OCI-LY3 (cell line): ENCODE measurements around the gene RAB11FIP5.
A peak's percentile ranks its signal among the peaks of the same experiment; 100 is the strongest.
"Not testable (repeated sequence)": the region's sequence is repeated elsewhere in the genome, so short reads cannot be mapped to it uniquely, and the experiment has no call there.

Source experiments
- H2AFZ ChIP-seq: fragments of 200-600, 300-600 bp; shearing (Covaris generic); 2 replicates; pipeline ENCODE4 v1.6.0; 2014; ENCODE audit warnings: antibody characterized with exemption, low read depth, low read length
- H3K27ac ChIP-seq: fragments of 200-600, 300-600 bp; sonication (generic); 2 replicates; pipeline ENCODE4 v1.5.1; 2014; ENCODE audit warnings: mild to moderate bottlenecking, low read length, moderate library complexity, mixed read lengths
- H3K27me3 ChIP-seq: fragments of 200-600, 300-600 bp; sonication (generic); 2 replicates; pipeline ENCODE4 v1.6.1; 2014; ENCODE audit warnings: low read depth, low read length, mixed read lengths
- H3K36me3 ChIP-seq: fragments of 200-600, 300-600 bp; sonication (generic); replicated peaks from 2 replicates; pipeline ENCODE3; 2014; ENCODE audit warnings: low read depth, low read length, mixed read lengths
- H3K4me1 ChIP-seq: fragments of 300-600, 200-600 bp; sonication (generic); 2 replicates; pipeline ENCODE4 v1.6.1; 2014; ENCODE audit warnings: low read length, mixed read lengths
- H3K4me2 ChIP-seq: fragments of 200-600, 300-600 bp; sonication (generic); 2 replicates; pipeline ENCODE4 v1.6.1; 2014; ENCODE audit warnings: low read length, mixed read lengths
- H3K4me3 ChIP-seq: fragments of 300-600, 200-600 bp; sonication (generic); 2 replicates; pipeline ENCODE4 v1.5.1; 2014; ENCODE audit warnings: antibody characterized with exemption, mild to moderate bottlenecking, low read length, moderate library complexity
- H3K79me2 ChIP-seq: fragments of 300-600, 200-600 bp; shearing (Covaris generic); 2 replicates; pipeline ENCODE4 v1.6.1; 2014; ENCODE audit warnings: mild to moderate bottlenecking, low read length, mixed read lengths
- H3K9ac ChIP-seq: fragments of 300-600, 200-600 bp; shearing (Covaris generic); 2 replicates; pipeline ENCODE4 v1.6.0; 2014; ENCODE audit warnings: mild to moderate bottlenecking, low read length, moderate library complexity
- H3K9me3 ChIP-seq: fragments of 200-600, 300-600 bp; shearing (Covaris generic); 2 replicates; pipeline ENCODE4 v1.6.1; 2014; ENCODE audit warnings: low read length, mixed read lengths; ENCODE audit not compliant: insufficient read depth
- H4K20me1 ChIP-seq: fragments of 200-600, 300-600 bp; sonication (generic); 2 replicates; pipeline ENCODE4 v1.6.1; 2016; ENCODE audit warnings: low read length, mixed read lengths; ENCODE audit not compliant: insufficient read depth
- CTCF ChIP-seq: fragments of 200-600, 300-600 bp; sonication (generic); IDR thresholded peaks from 2 replicates; pipeline ENCODE4 v1.5.1; 2014; ENCODE audit warnings: antibody characterized with exemption, low read length, low read depth
- EZH2phosphoT487 ChIP-seq: fragments of 200-600 bp; shearing (Covaris generic); IDR thresholded peaks from 2 replicates; pipeline ENCODE4 v1.6.1; 2018; ENCODE audit warnings: antibody characterized with exemption, mixed run types, low read depth

Gene RAB11FIP5

DNA sequence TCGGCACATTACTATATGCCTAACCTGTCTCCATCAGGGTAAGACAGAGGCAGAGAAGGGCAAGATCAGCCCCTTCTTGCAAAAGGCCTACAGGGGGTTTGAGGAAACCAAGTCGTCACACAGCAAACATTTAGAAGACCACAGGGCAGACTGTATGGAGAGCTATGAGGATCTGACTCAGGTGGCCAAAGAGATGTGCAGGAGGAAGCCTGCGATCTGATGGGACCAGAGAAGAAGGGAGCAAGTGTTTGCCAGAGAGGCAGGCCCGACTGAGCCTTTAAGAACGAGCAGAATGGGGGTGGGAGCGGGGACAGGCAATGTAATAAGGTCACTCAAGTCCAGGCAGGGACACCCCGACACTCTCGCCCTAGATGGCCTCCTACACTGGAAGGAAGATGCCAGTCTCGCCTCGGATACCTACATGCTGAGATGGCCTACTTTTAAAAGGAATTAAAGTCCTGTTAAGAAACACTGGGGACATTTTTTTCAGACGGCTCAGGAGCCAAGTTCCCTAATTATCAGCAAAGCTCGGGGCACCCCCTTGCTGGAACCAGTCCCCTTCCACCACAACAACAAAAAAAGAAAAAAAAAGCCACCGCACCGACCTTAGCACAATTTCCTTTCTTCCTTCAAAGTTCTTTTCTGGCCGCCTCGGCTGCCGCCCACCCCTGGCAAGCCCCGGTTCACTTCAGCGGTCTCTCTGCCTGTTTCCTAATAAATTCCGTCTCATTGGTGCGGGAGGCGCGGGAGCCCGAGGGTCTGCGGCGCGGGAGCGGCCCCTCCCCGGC lies 42.7 kb downstream of the RAB11FIP5 start:
- Histone ChIP-seq H3K4me1 (peaks cover 9% of the 10 kb centered on the region), H2AFZ (peak overlapping the region; percentile 73; the same call in 1 of the 2 replicates), H3K79me2 (peaks cover 16% of the 10 kb centered on the region), H3K36me3 (peaks cover 3% of the 10 kb centered on the region), H3K9me3 (no peaks in the 10 kb centered on the region), H3K27ac (no peak overlapping the region), H3K4me2 (peak overlapping the region; percentile 88), H3K27me3 (no peaks in the 10 kb centered on the region), H3K9ac (peak overlapping the region; percentile 95), H4K20me1 (no peaks in the 10 kb centered on the region), H3K4me3 (peak overlapping the region; percentile 85)
- no peak for TF ChIP-seq CTCF
- no peak for TF ChIP-seq EZH2phosphoT487

- peaks cover 16% of the 10 kb centered on the region for H3K79me2 ChIP-seq
- no peak overlapping the region for H2AFZ ChIP-seq
Observed at GRCh38 chr2:73069041-73069854, 43.5 kb downstream of the RAB11FIP5 start.

DNA sequence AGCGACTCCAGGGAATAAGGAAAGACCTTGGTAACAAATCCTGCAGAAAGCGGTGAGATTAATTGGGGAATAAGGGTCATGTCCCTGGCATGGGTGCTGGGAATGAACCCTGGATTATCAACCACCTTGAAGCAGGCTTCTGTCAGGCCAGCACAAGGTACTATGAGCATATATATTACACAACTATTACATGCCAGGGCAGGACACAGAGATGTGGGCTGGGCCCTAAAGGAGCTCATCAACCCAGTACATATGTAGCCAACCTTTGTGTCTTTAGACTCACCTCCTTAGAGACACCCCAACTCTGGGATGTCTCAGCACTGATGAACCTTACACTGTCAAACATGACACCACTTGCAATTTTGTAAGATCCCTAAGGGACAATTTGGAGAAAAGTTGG lies 44.6 kb downstream of the RAB11FIP5 start:
- H3K27me3 ChIP-seq: no peaks in the 10 kb centered on the region
- TF ChIP-seq CTCF: no peak
- no peak for TF ChIP-seq EZH2phosphoT487
- no peak overlapping the region for H3K4me2 ChIP-seq
- H4K20me1 ChIP-seq: no peaks in the 10 kb centered on the region
- no peak overlapping the region for H3K27ac ChIP-seq
- peaks cover 16% of the 10 kb centered on the region for H3K79me2 ChIP-seq
- H3K9me3 ChIP-seq: no peaks in the 10 kb centered on the region
- H3K4me1 ChIP-seq: peaks cover 9% of the 10 kb centered on the region
- H3K4me3 ChIP-seq: no peak overlapping the region
- no peak overlapping the region for H2AFZ ChIP-seq
- H3K9ac ChIP-seq: no peak overlapping the region
- H3K36me3 ChIP-seq: peaks cover 3% of the 10 kb centered on the region

More at GRCh38 chr2:73069041-73069854, 43.5 kb downstream of the RAB11FIP5 start:
- peak overlapping the region; percentile 88 for H3K4me2 ChIP-seq
- H3K4me1 ChIP-seq: peaks cover 9% of the 10 kb centered on the region
- peak overlapping the region; percentile 85 for H3K4me3 ChIP-seq
- no peaks in the 10 kb centered on the region for H3K9me3 ChIP-seq
- no peak overlapping the region for H3K27ac ChIP-seq
- H3K9ac ChIP-seq: peak overlapping the region; percentile 95; the same call in 1 of the 2 replicates
- TF ChIP-seq EZH2phosphoT487: no peak
- no peak for TF ChIP-seq CTCF
- H4K20me1 ChIP-seq: no peaks in the 10 kb centered on the region
- H3K36me3 ChIP-seq: peaks cover 3% of the 10 kb centered on the region
- no peaks in the 10 kb centered on the region for H3K27me3 ChIP-seq

DNA sequence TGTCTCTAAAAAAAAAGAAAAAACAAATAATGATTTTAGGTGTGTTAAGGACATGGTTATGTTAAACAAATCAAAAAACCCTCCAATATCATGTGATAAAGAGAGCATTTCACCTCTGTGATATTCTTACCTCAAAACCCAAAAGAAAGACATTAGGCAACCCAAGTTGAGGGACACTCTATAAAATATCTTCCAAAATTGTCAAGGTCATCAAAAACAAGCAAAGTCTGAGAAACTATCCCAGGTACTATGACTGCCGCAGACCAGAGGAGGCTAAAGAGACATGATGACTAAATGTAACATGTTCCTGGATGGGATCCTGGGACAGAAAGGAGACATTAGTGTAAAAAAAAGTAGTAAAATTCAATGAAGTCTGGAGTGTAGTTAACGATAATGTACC lies 45.7 kb downstream of the RAB11FIP5 start:
- H3K9me3 ChIP-seq: no peaks in the 10 kb centered on the region
- H3K79me2 ChIP-seq: peaks cover 16% of the 10 kb centered on the region
- no peak overlapping the region for H3K9ac ChIP-seq
- no peak for TF ChIP-seq EZH2phosphoT487
- TF ChIP-seq CTCF: no peak
- H3K4me3 ChIP-seq: no peak overlapping the region
- H3K4me1 ChIP-seq: peaks cover 9% of the 10 kb centered on the region
- 0 out of 2 replicates have a peak, but pooled peaks cover 3% of the 10 kb centered on the region for H4K20me1 ChIP-seq
- no peak overlapping the region for H3K4me2 ChIP-seq
- H3K27me3 ChIP-seq: no peaks in the 10 kb centered on the region
- no peak overlapping the region for H2AFZ ChIP-seq
- no peak overlapping the region for H3K27ac ChIP-seq
- peaks cover 3% of the 10 kb centered on the region for H3K36me3 ChIP-seq

DNA sequence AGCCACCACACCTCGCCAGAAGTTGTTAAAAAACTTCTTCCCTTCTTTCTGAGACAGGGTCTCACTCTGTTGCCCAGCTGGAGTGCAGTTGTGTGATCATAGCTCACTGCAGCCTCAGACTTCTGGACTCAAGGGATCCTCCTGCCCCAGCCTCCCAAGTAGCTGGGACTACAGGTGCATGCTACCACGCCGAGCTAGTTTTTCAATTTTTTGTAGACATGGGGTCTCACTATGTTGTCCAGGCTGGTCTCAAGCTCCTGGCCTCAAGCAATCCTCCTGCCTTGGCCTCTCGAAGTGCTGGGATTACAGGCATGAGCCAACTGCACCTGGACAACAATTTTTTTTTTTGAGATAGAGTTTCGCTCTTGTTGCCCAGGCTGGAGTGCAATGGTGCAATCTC lies 47.7 kb downstream of the RAB11FIP5 start:
- H2AFZ ChIP-seq, H3K27ac ChIP-seq, H3K4me2 ChIP-seq, H3K27me3 ChIP-seq, H4K20me1 ChIP-seq, H3K4me1 ChIP-seq, H3K4me3 ChIP-seq, H3K9ac ChIP-seq, H3K36me3 ChIP-seq, H3K9me3 ChIP-seq: not testable (repeated sequence)
- H3K79me2 ChIP-seq: peaks cover 11% of the 10 kb centered on the region
